ENCODE results near the gene MRPL23. TPM values are rescaled to one million over a fixed set of nuclear protein-coding genes. Genes with fewer than 3 reads are reported as not detected.

Gene MRPL23
- total RNA-seq, 1 experiment from 2014 or later, result 123 TPM

DNA sequence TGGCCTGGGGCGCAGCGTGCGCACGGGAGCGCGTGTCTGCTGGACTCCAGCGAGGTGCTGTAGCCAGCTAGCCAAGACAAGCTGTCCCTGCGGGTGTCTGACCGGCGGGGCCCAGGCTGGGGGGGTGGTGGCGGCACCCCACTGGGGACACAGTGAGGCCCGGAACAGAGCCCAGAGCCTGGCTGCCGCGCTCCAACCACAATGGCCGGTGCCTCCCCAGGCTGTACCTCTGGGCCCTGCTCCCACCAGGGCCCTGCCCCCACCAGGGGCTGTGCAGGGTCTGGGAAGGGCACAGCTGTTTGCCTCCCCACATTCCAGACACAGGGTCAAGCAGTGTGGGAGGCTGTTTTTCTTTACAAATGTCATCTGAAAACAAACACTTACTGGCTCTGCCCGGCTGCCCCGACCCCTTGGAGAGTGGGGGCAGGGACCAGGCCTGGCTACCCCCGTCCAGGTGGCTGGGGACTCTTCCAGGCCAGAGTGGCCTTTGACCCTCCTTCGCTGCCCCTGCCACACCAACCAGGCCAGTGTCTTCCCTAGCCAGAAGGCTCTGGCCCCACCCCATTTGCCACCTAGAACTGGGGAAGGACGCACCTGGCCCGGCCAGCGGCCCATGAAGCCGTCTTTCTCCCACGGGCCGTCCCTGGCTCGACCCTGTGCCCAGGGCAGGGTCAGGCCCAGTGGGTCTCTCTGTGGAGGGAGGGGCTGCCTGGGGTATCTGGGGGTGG is 35.9 kb downstream of the MRPL23 start:
- H3K27ac ChIP-seq (ENCODE audit: low read length), result no peak overlapping the region
- H3K4me1 ChIP-seq (ENCODE audit: control insufficient read depth, insufficient read depth, low read length), result no peaks in the 10 kb centered on the region
- TF ChIP-seq, protein P1, sequence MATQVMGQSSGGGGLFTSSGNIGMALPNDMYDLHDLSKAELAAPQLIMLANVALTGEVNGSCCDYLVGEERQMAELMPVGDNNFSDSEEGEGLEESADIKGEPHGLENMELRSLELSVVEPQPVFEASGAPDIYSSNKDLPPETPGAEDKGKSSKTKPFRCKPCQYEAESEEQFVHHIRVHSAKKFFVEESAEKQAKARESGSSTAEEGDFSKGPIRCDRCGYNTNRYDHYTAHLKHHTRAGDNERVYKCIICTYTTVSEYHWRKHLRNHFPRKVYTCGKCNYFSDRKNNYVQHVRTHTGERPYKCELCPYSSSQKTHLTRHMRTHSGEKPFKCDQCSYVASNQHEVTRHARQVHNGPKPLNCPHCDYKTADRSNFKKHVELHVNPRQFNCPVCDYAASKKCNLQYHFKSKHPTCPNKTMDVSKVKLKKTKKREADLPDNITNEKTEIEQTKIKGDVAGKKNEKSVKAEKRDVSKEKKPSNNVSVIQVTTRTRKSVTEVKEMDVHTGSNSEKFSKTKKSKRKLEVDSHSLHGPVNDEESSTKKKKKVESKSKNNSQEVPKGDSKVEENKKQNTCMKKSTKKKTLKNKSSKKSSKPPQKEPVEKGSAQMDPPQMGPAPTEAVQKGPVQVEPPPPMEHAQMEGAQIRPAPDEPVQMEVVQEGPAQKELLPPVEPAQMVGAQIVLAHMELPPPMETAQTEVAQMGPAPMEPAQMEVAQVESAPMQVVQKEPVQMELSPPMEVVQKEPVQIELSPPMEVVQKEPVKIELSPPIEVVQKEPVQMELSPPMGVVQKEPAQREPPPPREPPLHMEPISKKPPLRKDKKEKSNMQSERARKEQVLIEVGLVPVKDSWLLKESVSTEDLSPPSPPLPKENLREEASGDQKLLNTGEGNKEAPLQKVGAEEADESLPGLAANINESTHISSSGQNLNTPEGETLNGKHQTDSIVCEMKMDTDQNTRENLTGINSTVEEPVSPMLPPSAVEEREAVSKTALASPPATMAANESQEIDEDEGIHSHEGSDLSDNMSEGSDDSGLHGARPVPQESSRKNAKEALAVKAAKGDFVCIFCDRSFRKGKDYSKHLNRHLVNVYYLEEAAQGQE (IDR thresholded peaks at IDR 0.05; ENCODE audit: insufficient read depth in 1 of 2, low read depth in 2 of 2, low read length in 1 of 2), result no peak
- TF ChIP-seq, protein P2, sequence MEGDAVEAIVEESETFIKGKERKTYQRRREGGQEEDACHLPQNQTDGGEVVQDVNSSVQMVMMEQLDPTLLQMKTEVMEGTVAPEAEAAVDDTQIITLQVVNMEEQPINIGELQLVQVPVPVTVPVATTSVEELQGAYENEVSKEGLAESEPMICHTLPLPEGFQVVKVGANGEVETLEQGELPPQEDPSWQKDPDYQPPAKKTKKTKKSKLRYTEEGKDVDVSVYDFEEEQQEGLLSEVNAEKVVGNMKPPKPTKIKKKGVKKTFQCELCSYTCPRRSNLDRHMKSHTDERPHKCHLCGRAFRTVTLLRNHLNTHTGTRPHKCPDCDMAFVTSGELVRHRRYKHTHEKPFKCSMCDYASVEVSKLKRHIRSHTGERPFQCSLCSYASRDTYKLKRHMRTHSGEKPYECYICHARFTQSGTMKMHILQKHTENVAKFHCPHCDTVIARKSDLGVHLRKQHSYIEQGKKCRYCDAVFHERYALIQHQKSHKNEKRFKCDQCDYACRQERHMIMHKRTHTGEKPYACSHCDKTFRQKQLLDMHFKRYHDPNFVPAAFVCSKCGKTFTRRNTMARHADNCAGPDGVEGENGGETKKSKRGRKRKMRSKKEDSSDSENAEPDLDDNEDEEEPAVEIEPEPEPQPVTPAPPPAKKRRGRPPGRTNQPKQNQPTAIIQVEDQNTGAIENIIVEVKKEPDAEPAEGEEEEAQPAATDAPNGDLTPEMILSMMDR (IDR thresholded peaks at IDR 0.05), result no peak
- POLR2A ChIA-PET, result no interaction called here
- in situ Hi-C loops (cut with HindIII; ENCODE audit: low pct_unique_long_range_greater_than_20kb, low sequenced_read_pairs) (no loop called here), intact Hi-C loops (cut with micrococcal nuclease; ENCODE audit: unreplicated experiment) (no loop called here)
- CTCF ChIA-PET, result interaction anchor here (0.6 to 1.1 kb wide), 2 partner anchors 162 to 559 kb away, joined by 3 read pairs; no protein-coding TSS in a partner anchor
- H3K4me3 ChIP-seq (ENCODE audit: low read depth in 2 of 2, low read length in 2 of 2), result no peak overlapping the region
- H3K27me3 ChIP-seq (ENCODE audit: control insufficient read depth, insufficient read depth, low read length), result no peaks in the 10 kb centered on the region
- H3K9me3 ChIP-seq (ENCODE audit: control insufficient read depth, insufficient read depth, low read depth, low read length), result no peaks in the 10 kb centered on the region
- H3K36me3 ChIP-seq (ENCODE audit: control insufficient read depth, insufficient read depth, low read length), result no peaks in the 10 kb centered on the region
- BruUV-seq (replicated peaks), result no TSS peak
- DNase-seq (ENCODE audit: low read depth, low spot score) (no peak), ATAC-seq (peak; percentile 17)

DNA sequence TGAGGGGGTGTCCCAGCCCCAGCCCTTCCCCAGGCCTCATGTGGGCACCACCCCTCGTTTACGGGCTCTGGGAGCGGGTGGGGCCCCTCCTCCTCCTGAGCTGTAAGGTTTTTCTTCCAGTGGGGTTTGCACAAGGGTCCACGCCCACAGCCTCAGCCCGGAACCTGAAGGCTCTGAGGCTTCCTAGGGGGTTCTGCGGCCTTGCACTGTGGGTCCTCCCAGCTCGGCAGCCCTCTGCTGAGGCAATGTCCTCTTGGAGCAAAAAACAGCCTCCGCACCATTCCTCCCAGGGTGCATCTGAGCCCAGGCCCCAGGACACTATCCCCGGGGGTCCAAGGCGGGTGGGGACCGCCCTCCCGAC is 36.4 kb downstream of the MRPL23 start:
- ATAC-seq (no peak), DNase-seq (ENCODE audit: low read depth, low spot score) (no peak)
- POLR2A ChIA-PET, result no interaction called here
- in situ Hi-C loops (cut with HindIII; ENCODE audit: low pct_unique_long_range_greater_than_20kb, low sequenced_read_pairs) (no loop called here), intact Hi-C loops (cut with micrococcal nuclease; ENCODE audit: unreplicated experiment) (no loop called here)
- Histone ChIP-seq H3K4me1 (ENCODE audit: control insufficient read depth, insufficient read depth, low read length) (no peaks in the 10 kb centered on the region), H3K27me3 (ENCODE audit: control insufficient read depth, insufficient read depth, low read length) (no peaks in the 10 kb centered on the region), H3K27ac (ENCODE audit: low read length) (no peak overlapping the region), H3K9me3 (ENCODE audit: control insufficient read depth, insufficient read depth, low read depth, low read length) (no peaks in the 10 kb centered on the region), H3K4me3 (ENCODE audit: low read depth in 2 of 2, low read length in 2 of 2) (no peak overlapping the region), H3K36me3 (ENCODE audit: control insufficient read depth, insufficient read depth, low read length) (no peaks in the 10 kb centered on the region)
- TF ChIP-seq, protein P2 (IDR thresholded peaks at IDR 0.05), result no peak
- no peak for TF ChIP-seq SIN3A (IDR thresholded peaks at IDR 0.05; ENCODE audit: borderline replicate concordance, insufficient read depth, low read depth, low read length)
- no peak for TF ChIP-seq POLR2AphosphoS5 (IDR thresholded peaks at IDR 0.05; ENCODE audit: low read depth, low read length)
- TF ChIP-seq TCF7L2 (IDR thresholded peaks at IDR 0.05; ENCODE audit: low read depth, low read length), result no peak
- TF ChIP-seq, protein P1 (IDR thresholded peaks at IDR 0.05; ENCODE audit: insufficient read depth in 1 of 2, low read depth in 2 of 2, low read length in 1 of 2), result no peak
- CTCF ChIA-PET, result interaction anchor here (1.0 kb wide), 1 partner anchor 102 kb away, joined by 3 read pairs; no protein-coding TSS in a partner anchor
- BruUV-seq (replicated peaks), result no TSS peak

Measured in Panc1 (cell line).